Thoracic aorta (tissue), 2 donors: ENCODE data around the gene TNS4. TPM values are rescaled to one million over a fixed set of nuclear protein-coding genes. Genes with fewer than 3 reads are reported as not detected.

Source experiments
- ATAC-seq: fragments of 150-250 bp; one replicate; pipeline ENCODE4 v1.8.0; 2017; ENCODE audit warnings: low read depth; ENCODE audit not compliant: insufficient number of reproducible peaks, low FRiP score
- DNase-seq: peaks from one replicate; pipeline ENCODE4 v3.0.0-alpha.2; 2020; ENCODE audit warnings: low spot score
- H3K27ac ChIP-seq, 2 donors: fragments of 200-600 bp; sonication (generic); 1 replicate in 1 of 2; 2 replicates in 1 of 2; pipeline ENCODE4 v1.5.1; 2016; ENCODE audit warnings: mild to moderate bottlenecking in 2 of 2, moderate library complexity in 2 of 2
- H3K27me3 ChIP-seq: fragments of 200-600 bp; sonication (generic); replicated peaks from 2 replicates; pipeline ENCODE4 v1.6.0; 2016; ENCODE audit warnings: mild to moderate bottlenecking; ENCODE audit not compliant: insufficient read depth
- H3K36me3 ChIP-seq: fragments of 200-600 bp; sonication (generic); one replicate; pipeline ENCODE4 v1.5.1; 2016
- H3K4me1 ChIP-seq, 2 donors: fragments of 200-600 bp; sonication (generic); 1 replicate in 1 of 2; 2 replicates in 1 of 2; pipeline versions ENCODE4 v1.5.1 to v1.6.0; 2016; ENCODE audit warnings: low read depth in 2 of 2, mild to moderate bottlenecking in 1 of 2; ENCODE audit not compliant: control insufficient read depth in 1 of 2
- H3K4me3 ChIP-seq: fragments of 200-600 bp; sonication (generic); 2 replicates; pipeline ENCODE4 v1.5.1; 2016; ENCODE audit warnings: mild to moderate bottlenecking
- H3K9me3 ChIP-seq: fragments of 200-600 bp; sonication (generic); 2 replicates; pipeline ENCODE4 v1.5.1; 2016
- total RNA-seq, 2 donors: library from RNA; depleted of rRNA; stranded (reverse); fragments of >200 nt; gene quantifications; one replicate each; pipeline versions ENCODE4 v1.1.0 to v1.2.3, GENCODE V29; 2016
- TF ChIP-seq, protein P1 (sequence below): fragments of 200-600 bp; sonication (generic); IDR thresholded peaks from one replicate; pipeline ENCODE4 v1.5.1; 2019; ENCODE audit warnings: antibody characterized with exemption

The TNS4 gene
- total RNA-seq, 2 donors from 2014 or later, result 0.14 to 0.78 TPM

DNA sequence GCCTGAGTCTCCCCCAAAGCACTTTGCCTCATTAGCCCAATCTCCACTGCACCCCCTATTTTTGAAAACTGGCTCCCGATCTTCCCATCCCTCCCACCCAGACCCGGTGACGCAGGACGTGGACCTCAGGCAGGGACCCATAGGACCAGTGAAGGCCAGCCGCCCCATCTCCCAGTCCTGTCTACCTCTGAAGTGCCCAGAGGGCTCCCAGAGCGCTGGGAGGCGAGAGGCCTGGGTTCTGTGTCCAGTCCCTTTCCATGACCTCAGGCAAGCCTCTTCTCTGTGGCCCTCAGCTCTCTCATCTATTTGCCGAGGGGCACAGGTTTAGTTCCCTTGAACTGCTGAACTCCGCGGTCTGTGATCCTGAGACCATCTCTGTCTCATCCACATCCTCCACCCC is 714 bp downstream of the TNS4 start:
- Histone ChIP-seq H3K9me3 (no peaks in the 10 kb centered on the region), H3K4me3 (no peak overlapping the region), H3K27me3 (no peaks in the 10 kb centered on the region), H3K4me1 (peaks cover 5 to 23% of the 10 kb centered on the region in 2 donors), H3K36me3 (no peaks in the 10 kb centered on the region), H3K27ac (no peak overlapping the region)
- DNase-seq (no peak), ATAC-seq (no peak)
- TF ChIP-seq, protein P1, sequence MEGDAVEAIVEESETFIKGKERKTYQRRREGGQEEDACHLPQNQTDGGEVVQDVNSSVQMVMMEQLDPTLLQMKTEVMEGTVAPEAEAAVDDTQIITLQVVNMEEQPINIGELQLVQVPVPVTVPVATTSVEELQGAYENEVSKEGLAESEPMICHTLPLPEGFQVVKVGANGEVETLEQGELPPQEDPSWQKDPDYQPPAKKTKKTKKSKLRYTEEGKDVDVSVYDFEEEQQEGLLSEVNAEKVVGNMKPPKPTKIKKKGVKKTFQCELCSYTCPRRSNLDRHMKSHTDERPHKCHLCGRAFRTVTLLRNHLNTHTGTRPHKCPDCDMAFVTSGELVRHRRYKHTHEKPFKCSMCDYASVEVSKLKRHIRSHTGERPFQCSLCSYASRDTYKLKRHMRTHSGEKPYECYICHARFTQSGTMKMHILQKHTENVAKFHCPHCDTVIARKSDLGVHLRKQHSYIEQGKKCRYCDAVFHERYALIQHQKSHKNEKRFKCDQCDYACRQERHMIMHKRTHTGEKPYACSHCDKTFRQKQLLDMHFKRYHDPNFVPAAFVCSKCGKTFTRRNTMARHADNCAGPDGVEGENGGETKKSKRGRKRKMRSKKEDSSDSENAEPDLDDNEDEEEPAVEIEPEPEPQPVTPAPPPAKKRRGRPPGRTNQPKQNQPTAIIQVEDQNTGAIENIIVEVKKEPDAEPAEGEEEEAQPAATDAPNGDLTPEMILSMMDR, result no peak

DNA sequence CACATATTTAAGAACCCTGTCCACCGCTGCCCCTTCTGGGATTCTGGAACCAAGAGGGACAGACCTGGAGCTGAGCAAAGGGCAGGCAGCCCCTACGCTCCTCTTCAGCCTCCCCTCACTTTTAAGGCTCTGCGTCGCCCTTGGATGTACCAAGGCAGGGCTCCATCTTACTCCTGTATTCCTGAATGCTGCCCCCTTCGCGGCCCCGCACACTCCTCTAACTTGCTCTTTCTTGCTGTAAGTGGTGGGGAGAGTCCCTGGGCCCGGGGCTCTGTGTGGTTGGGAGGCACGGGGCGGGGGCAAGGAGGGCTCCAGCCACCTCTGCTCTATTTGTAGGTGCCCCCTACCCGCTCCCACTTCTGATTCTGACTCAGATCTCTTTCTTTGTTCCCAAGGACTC is 1.2 kb downstream of the TNS4 start:
- Histone ChIP-seq H3K36me3 (no peaks in the 10 kb centered on the region), H3K4me1 (peaks cover 5 to 23% of the 10 kb centered on the region in 2 donors), H3K27me3 (no peaks in the 10 kb centered on the region), H3K27ac (no peak overlapping the region), H3K4me3 (no peak overlapping the region), H3K9me3 (no peaks in the 10 kb centered on the region)
- DNase-seq, result no peak
- ATAC-seq, result no peak
- TF ChIP-seq, protein P1, result no peak

DNA sequence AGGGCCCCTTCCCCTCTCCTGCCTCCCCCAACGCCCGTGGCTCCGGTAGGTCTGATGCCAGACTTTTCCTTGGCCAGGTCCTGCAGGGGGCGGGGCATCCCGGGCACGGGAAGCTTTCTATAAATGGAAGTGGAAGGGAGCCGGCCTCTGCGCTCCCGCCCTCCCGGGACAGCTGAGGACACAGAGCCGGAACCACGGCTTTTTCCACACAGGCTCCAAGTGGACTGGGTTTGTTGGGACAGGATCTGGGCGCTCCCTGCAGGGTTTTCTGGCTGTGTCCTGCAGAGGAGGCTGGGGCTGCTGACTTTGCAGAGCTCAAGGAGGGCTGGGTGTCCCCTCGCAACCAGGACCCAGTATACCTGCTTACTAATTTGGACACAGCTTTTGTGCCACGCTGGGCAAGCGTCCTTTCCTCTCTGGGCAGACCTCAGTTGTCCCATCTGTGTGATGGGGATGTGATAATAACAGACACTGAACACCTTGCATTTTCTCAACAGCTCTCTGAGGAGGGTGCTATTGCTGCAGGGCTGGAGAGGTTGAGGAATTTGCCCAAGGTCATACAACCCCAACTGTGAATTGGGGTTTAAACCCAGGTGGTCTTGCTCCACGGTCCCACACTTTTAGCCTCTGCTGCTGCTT is 1.8 kb downstream of the TNS4 start:
- Histone ChIP-seq H3K27ac (peak overlapping the region; percentile 55 to 62), H3K4me1 (peaks cover 5 to 23% of the 10 kb centered on the region in 2 donors), H3K36me3 (no peaks in the 10 kb centered on the region), H3K27me3 (no peaks in the 10 kb centered on the region), H3K9me3 (no peaks in the 10 kb centered on the region), H3K4me3 (peak overlapping the region; percentile 48)
- DNase-seq (peak; percentile 33), ATAC-seq (peak; percentile 94)
- TF ChIP-seq, protein P1, result no peak

DNA sequence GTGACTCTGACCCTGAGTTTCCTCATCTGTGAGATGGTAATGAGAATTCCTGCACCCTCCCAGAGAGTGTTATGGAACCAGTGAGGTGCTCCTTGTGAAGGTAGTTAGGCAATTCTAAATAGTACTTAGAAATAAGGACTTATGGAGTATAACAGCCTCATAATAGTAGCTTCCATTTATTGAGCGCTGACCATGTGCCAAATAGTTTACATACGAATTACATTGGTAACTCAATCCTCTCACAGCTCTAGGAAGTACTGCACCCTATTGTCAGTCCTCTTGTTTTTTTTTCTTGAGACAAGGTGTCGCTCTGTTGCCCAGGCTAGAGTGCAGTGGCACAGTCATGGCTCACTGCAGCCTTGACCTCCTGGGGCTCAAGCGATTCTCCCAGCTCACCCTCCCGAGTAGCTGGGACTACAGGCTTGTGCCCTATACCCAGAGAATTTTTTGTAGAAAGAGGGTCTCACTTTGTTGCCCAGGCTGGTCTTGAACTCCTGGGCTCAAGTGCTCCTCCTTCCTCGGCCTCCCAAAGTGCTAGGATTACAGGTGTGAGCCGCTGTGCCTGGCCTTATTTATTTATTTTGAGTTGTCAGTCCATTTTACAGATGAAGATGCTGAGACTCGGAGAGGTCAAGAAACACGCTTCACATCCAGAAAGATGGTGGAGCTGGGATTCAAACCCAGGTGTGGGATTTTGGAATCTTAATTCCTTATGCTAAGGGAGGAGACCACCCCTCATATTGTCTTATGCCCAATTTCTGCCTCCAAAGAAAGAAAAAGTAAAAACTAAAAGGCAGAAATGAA is 2.9 kb downstream of the TNS4 start:
- Histone ChIP-seq H3K27ac (peak overlapping the region; percentile 20 to 50), H3K4me3 (no peak overlapping the region)
- ATAC-seq, result no peak

DNA sequence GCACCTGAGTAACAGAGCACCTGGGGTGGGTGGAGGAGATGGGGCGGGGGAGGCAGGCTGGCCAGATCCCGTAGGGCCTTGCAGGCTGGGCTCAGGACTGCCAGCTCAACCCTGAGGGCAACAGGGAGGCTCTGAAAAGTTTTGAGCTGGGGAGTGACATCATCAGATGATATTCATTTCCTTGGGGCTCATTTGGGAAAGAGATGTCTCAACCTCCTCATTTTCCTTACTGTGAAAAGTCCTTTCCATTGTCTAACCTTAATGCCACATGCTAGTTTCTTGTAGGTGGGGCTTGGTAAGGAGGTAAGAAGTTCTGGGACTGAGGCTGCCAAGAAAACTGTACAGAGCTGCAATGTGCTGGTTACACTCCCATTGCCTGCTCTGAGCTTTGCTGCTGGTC is 3.7 kb downstream of the TNS4 start:
- Histone ChIP-seq H3K4me1 (peaks cover 5 to 23% of the 10 kb centered on the region in 2 donors), H3K36me3 (no peaks in the 10 kb centered on the region), H3K27me3 (no peaks in the 10 kb centered on the region), H3K9me3 (no peaks in the 10 kb centered on the region), H3K27ac (peak overlapping the region in 1 of 2 donors; percentile 20), H3K4me3 (no peak overlapping the region)
- TF ChIP-seq, protein P1, result no peak
- DNase-seq (no peak), ATAC-seq (no peak)

More for the DNA sequence above, 2.9 kb downstream of the TNS4 start:
- peaks cover 5 to 23% of the 10 kb centered on the region in 2 donors for H3K4me1 ChIP-seq
- no peaks in the 10 kb centered on the region for H3K36me3 ChIP-seq
- no peaks in the 10 kb centered on the region for H3K27me3 ChIP-seq
- TF ChIP-seq, protein P1, result no peak
- DNase-seq, result no peak
- no peaks in the 10 kb centered on the region for H3K9me3 ChIP-seq
